ENCODE results near the gene COMT. TPM values are rescaled to one million over a fixed set of nuclear protein-coding genes. Genes with fewer than 3 reads are reported as not detected.

Gene COMT
- total RNA-seq, 4 donors from 2014 or later: 105 to 235 (median 208) TPM

DNA sequence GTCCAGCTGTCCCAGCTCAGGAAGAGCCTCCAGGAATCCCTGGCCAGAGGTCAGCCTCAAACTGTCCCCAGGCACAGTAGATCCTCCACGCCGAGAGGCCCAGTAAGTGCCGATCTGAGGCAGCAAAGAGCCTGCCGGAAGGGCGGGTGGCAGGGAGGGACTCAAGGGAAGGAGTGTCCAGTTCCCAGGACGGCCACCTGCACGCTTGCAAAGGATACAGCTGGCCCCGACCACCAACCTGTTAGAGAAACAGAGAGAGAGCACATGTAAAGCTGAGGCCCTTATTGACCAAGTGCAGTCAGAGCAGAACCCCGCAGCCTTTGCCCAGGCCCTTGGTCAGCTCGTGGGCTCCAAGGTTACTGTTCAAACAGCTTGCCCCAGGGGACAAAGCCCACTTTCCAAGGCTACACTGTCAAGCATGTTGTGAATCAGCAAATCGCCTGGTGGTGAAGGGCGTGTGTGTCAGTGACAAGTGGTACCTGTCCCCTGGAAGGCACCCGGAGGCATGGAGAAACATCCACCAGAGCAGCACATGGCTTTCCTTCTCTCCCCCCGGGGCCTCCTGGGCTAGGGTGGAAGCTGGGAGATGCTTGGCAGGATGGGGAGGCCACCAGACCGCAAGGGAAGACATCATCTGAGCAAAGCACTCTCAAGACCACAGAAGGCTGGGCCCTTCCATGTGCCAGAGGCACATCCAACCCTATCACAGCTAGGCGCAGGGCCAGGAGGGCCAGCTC, 42.6 kb upstream of the COMT start:
- WGBS, 2 donors (ENCODE audit: low coverage in 1 of 2): 80 to 100% methylated on average over 1 to 3 of the region's 16 CpGs
- Histone ChIP-seq H3K36me3 (peaks cover 0 to 95% of the 10 kb centered on the region in 2 donors), H3K27ac (no peak overlapping the region), H3K9me3 (no peaks in the 10 kb centered on the region), H3K4me1 (no peaks in the 10 kb centered on the region), H3K4me3 (no peak overlapping the region), H3K27me3 (no peaks in the 10 kb centered on the region)
- ATAC-seq: no peak
- TF ChIP-seq POLR2AphosphoS5 (IDR thresholded peaks at IDR 0.05) (no peak), POLR2A (IDR thresholded peaks at IDR 0.05) (no peak), EP300 (IDR thresholded peaks at IDR 0.05) (no peak)
- TF ChIP-seq, protein P1, sequence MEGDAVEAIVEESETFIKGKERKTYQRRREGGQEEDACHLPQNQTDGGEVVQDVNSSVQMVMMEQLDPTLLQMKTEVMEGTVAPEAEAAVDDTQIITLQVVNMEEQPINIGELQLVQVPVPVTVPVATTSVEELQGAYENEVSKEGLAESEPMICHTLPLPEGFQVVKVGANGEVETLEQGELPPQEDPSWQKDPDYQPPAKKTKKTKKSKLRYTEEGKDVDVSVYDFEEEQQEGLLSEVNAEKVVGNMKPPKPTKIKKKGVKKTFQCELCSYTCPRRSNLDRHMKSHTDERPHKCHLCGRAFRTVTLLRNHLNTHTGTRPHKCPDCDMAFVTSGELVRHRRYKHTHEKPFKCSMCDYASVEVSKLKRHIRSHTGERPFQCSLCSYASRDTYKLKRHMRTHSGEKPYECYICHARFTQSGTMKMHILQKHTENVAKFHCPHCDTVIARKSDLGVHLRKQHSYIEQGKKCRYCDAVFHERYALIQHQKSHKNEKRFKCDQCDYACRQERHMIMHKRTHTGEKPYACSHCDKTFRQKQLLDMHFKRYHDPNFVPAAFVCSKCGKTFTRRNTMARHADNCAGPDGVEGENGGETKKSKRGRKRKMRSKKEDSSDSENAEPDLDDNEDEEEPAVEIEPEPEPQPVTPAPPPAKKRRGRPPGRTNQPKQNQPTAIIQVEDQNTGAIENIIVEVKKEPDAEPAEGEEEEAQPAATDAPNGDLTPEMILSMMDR (IDR thresholded peaks at IDR 0.05): no peak

DNA sequence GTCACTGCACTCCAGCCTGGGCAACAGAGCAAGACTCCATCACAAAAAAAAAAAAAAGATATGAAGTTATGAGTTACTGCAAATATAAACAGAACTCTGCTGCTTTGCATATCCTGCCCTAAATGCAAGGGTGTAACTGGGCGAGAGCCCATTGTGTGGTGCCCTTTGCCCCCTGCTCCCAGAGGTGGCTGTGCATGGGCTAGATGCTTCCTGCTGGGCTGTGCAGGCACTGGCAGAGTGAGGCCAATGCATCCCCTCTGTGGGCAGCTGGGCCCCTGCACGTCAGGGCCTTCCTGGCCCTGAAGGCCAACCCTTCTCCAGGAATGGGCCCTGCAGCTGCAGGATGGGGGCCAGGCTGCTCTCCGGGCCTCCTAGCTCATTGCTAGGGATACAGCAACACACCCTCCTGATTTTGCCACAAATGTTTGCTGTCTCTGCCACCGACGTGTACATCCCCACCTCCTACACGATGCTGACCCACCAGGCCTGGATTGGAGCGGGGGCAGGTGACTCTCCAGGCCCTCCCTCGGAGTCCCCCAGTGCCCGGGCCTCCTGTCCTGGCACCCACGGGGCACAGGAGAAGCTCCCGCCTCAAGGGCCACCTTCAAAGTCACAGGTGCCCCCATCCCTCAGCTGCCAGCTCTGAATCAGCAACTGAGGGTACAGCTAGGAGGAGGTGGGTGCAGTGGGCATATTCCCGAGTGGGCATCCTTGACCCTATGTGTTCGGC, 40.7 kb upstream of the COMT start:
- WGBS, 2 donors (ENCODE audit: low coverage in 1 of 2): 87% methylated on average over 3 of the region's 13 CpGs; no CpG with 5 or more reads in 1 of the 2 donors
- Histone ChIP-seq H3K27me3 (no peaks in the 10 kb centered on the region), H3K4me1 (no peaks in the 10 kb centered on the region), H3K36me3 (peaks cover 0 to 93% of the 10 kb centered on the region in 2 donors), H3K27ac (no peak overlapping the region), H3K9me3 (no peaks in the 10 kb centered on the region), H3K4me3 (no peak overlapping the region)
- no peak for TF ChIP-seq POLR2A (IDR thresholded peaks at IDR 0.05)
- TF ChIP-seq, protein P1 (IDR thresholded peaks at IDR 0.05): no peak
- TF ChIP-seq POLR2AphosphoS5 (IDR thresholded peaks at IDR 0.05): no peak
- TF ChIP-seq EP300 (IDR thresholded peaks at IDR 0.05): no peak
- no peak for ATAC-seq

DNA sequence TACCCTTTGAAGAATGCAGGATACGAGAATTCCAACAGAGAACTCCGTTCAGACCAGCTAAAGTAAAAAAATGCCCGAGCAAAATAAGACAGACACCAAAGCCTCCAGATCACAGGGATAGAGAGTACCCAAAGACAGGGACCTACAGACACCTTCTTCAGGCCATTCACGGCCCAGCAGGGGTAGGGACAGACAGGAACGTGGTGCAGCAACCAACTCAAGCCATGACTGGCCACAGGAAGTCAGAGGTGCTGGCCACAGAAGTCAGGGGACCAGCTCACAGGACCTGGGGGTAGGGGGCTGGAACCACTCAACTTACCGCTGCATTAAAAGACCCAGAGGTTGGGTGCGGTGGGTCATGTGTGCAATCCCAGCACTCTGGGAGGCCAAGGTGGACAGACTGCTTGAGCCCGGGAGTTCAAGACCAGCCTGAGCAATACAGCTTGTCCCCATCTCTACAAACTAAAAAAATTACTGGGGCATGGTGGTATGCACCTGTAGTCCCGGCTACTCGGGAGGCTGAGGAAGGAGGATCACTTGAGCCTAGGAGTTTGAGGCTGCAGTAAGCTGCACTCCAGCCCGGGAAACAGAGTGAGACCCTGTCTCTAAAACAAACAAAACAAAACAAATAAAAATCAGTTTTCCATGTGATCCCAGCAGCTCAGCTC, 39.9 kb upstream of the COMT start:
- Histone ChIP-seq H3K9me3 (no peaks in the 10 kb centered on the region), H3K4me3 (no peak overlapping the region), H3K4me1 (no peaks in the 10 kb centered on the region), H3K27ac (no peak overlapping the region), H3K27me3 (no peaks in the 10 kb centered on the region), H3K36me3 (peaks cover 0 to 95% of the 10 kb centered on the region in 2 donors)
- TF ChIP-seq, protein P1 (IDR thresholded peaks at IDR 0.05): no peak
- TF ChIP-seq POLR2A (IDR thresholded peaks at IDR 0.05) (no peak), EP300 (IDR thresholded peaks at IDR 0.05) (no peak), POLR2AphosphoS5 (IDR thresholded peaks at IDR 0.05) (no peak)
- 82 to 93% methylated on average over 7 to 8 of the region's 11 CpGs for WGBS, 2 donors (ENCODE audit: low coverage in 1 of 2)
- no peak for ATAC-seq

DNA sequence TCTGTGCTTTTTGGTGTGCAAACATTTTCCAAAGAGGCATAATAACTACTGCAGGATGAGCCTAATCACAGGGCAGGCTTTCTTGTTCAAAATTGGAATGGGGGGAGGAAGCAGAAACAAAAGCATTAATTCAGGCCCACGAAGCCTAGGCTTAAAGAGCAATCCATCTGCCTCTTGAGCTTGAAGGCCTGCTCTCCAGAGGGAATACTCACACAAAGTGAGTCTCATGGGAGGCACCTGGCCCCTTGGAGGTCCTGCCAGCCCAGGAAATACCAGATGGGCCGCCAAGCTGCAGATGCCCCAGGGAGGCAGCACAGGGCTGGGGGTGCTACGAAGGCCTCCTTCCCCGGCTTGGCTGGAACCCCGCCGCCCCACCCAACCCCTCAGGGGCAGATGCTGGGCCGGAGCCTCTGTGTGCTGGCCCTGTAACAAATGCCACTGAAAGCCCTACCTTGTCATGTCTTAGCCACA, 39.3 kb upstream of the COMT start:
- no peaks in the 10 kb centered on the region for H3K9me3 ChIP-seq
- H3K27me3 ChIP-seq: no peaks in the 10 kb centered on the region
- no peak overlapping the region for H3K27ac ChIP-seq
- peaks cover 0 to 95% of the 10 kb centered on the region in 2 donors for H3K36me3 ChIP-seq
- 75% methylated on average over 1 of the region's 7 CpGs; no CpG with 5 or more reads in 1 of the 2 donors for WGBS, 2 donors (ENCODE audit: low coverage in 1 of 2)
- no peak overlapping the region for H3K4me3 ChIP-seq
- ATAC-seq: no peak
- no peaks in the 10 kb centered on the region for H3K4me1 ChIP-seq
- TF ChIP-seq POLR2A (IDR thresholded peaks at IDR 0.05) (no peak), EP300 (IDR thresholded peaks at IDR 0.05) (no peak)

DNA sequence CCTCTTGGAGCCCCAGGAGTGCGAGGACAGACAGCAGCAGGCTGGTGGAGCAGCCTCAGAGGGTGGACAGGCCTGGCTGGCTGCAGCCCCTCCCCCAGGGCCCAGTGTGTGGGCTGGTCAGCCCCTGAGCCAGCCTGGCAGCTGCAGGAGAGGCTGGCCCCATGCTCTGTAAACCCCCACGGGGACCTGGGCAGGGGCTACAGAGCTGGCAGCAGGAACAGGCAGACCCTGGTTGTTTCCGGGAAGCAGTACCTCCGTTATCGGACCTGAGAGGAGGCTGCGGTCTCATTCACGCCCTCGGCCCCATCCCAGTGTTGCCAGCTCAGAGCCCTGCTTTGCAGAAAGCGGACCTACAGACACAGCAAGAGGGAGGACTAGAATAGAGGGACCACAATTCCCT, 38.5 kb upstream of the COMT start:
- Histone ChIP-seq H3K36me3 (peaks cover 0 to 95% of the 10 kb centered on the region in 2 donors), H3K27me3 (no peaks in the 10 kb centered on the region)

More for the DNA sequence above, 38.5 kb upstream of the COMT start:
- no peak overlapping the region for H3K27ac ChIP-seq
- H3K4me3 ChIP-seq: no peak overlapping the region
- no peaks in the 10 kb centered on the region for H3K9me3 ChIP-seq
- ATAC-seq: no peak
- TF ChIP-seq, protein P1 (IDR thresholded peaks at IDR 0.05): no peak
- no peak for TF ChIP-seq POLR2A (IDR thresholded peaks at IDR 0.05)
- no peak for TF ChIP-seq EP300 (IDR thresholded peaks at IDR 0.05)
- TF ChIP-seq POLR2AphosphoS5 (IDR thresholded peaks at IDR 0.05): no peak
- WGBS, 2 donors (ENCODE audit: low coverage in 1 of 2): no CpG with 5 or more reads among the region's 9 CpGs
- H3K4me1 ChIP-seq: no peaks in the 10 kb centered on the region
